Activated CD4-positive, CD25-positive, alpha-beta regulatory T cell treated with anti-CD3 and anti-CD28 coated beads, Interleukin-2, amount 50 U/mL, for 16 hours (primary cell): ENCODE data around the gene ERCC1.

ENCODE experiments used
- DNase-seq: peaks from one replicate; pipeline ENCODE4 v3.0.0-alpha.2; 2020; ENCODE audit warnings: low read depth, low spot score

Gene ERCC1

DNA sequence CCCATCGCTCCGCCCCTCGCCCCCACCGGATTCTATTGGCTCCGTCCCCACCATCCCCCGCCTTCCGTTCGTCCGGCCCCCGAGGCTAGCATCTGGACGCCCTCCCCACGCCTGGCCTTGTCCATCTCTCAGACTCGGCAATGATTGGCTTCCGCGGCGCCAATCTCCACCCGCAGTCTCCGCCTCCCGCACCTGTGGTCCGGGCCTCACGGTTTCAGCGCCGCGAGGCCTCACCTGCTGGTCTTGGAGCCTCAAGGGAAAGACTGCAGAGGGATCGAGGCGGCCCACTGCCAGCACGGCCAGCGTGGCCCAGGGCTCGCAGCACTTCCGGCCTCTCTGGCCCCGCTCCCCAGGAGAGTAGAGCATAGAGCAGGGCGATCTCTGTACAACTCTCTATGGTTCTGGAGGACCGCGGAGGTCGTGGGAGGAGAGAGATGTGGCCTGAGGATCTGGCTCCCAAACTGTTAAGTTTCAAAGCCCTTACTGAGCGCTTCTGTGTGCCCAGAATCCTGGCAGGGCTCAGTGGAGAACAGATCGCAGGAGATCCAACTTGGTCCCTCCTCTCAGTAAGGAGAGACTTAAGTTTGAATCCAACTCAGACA is at the start of gene ERCC1:
Gene ERCC1, minus strand, starts transcription at position 329 of the 602 bp plus-strand sequence. CDS start 543 bp downstream, outside the sequence.
- peak; percentile 53 for DNase-seq

DNA sequence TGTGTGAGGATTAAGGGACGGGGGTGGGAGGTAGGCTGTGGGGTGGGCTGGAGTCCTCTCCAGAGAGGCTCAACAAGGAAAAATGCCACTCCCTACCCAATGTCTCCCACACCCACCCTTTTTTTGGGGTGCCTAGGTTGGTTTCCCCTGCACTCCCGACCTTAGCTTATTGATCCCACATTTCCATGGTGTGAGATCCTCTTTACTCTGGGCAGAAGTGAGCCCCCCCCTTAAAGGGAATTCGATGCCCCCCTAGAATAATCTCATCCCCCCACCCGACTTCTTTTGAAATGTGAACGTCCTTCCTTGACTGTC is 49.6 kb upstream of the ERCC1 start:
- no peak for DNase-seq

DNA sequence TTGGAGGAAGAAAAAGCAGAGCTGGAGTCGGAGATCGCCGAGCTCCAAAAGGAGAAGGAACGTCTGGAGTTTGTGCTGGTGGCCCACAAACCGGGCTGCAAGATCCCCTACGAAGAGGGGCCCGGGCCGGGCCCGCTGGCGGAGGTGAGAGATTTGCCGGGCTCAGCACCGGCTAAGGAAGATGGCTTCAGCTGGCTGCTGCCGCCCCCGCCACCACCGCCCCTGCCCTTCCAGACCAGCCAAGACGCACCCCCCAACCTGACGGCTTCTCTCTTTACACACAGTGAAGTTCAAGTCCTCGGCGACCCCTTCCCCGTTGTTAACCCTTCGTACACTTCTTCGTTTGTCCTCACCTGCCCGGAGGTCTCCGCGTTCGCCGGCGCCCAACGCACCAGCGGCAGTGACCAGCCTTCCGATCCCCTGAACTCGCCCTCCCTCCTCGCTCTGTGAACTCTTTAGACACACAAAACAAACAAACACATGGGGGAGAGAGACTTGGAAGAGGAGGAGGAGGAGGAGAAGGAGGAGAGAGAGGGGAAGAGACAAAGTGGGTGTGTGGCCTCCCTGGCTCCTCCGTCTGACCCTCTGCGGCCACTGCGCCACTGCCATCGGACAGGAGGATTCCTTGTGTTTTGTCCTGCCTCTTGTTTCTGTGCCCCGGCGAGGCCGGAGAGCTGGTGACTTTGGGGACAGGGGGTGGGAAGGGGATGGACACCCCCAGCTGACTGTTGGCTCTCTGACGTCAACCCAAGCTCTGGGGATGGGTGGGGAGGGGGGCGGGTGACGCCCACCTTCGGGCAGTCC is 49.0 kb upstream of the ERCC1 start:
- peak; percentile 20 for DNase-seq

DNA sequence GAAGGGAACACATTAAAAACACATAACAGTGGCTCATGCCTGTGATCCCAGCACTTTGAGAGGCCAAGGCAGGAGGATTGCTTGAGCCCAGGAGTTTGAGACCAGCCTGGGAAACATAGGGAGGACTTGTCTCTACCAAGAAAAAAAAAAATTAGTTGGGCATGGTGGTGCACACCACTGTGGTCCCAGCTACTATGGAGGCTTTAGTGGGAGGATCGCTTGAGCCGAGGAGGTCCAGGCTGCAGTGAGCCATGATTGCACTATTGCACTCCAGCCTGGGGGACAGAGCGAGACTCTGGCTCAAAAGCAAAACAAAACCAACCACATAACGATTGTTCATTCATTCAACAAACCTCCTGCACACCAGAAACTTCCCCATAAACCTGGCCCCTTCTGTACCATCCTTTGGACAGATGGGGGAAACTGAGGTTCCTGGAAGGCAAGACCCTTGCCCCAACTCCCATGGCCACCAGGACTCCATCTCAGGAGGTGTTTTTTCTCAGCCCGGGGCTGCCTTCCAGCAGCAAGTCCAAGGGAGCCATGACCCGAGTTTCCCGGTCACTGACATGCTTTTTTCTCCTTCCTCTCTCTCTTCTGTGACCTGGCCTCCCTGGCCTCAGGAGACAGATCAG is 48.3 kb upstream of the ERCC1 start:
- DNase-seq: no peak

DNA sequence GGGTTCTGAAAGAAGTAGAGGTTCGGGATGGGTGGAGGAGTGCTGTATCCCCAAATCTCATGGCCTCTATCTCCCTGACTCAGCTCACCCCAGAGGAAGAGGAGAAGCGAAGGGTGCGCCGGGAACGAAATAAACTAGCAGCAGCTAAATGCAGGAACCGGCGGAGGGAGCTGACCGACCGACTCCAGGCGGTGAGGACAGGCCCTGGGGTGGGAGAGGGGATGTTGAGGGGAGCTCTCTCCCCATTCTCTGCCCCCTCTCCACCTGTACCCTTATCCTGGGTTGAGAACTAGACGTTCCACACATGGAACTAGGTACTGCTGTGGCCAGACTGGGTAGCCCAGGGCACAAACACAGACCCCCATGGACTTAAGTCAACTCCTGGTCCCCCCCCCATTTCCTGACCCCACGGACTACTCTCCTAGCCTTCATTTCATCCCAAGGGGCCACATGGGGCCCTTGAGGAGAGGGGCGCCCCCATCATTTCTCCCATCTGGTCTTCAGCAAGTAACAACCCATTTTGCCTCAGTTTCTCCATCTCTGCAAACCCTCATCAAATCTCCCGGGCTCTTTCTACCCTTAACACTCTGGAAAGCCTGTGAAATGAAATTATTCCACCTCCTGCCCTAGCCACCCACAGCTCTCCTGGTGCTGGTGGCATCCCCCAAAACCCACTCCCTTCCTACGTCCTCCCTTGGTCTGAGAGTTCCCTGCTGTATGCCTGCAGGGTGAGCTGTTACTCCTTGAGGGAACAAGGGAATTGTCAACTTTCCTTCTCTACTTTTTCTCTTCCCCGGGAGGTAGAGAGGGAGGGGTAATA is 47.6 kb upstream of the ERCC1 start:
- no peak for DNase-seq

DNA sequence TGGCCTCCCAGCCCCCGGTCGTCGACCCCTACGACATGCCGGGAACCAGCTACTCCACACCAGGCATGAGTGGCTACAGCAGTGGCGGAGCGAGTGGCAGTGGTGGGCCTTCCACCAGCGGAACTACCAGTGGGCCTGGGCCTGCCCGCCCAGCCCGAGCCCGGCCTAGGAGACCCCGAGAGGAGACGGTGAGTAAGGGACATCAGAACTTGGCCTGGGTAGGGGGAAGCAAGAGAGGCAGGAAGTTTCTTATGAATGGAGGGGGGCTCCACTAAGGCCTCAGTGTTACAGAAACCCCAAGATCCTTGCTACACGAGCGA is 47.0 kb upstream of the ERCC1 start:
- DNase-seq: no peak

DNA sequence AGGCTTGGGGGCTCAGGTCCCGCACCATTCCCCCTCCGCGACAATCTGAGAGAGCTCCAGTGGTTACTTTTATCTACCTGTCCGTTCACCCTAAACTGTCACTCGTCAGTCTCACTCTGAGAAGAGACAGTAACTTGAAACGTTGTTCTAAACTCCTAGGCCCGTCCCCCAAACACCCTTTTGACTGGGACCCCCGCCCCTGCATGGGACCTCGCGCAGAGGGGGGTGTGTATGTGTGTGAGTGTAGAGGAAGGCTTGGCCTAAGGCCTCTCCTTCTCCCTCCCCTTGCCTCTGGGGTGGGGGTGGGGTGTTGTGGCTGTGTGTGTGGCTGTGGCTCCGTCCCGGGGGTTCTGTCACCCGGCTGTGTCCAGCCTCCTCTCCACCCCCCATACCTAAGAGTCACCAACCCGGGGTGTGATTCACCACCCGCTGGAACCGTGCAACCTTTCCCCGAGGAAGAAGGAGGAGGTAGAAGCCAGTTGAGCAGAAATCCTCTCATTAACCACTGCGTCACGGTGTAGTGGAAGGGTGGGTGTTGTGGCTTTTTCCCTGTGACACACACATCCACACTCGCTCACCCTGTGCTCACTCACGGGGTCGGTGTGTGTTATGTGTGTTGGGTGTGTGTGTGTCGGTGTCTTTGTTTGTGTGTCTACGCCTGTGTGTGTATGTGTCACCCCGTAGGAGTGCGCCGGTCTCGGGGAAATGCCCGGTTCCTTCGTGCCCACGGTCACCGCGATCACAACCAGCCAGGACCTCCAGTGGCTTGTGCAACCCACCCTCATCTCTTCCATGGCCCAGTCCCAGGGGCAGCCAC is 46.4 kb upstream of the ERCC1 start:
- peak; percentile 30 for DNase-seq

DNA sequence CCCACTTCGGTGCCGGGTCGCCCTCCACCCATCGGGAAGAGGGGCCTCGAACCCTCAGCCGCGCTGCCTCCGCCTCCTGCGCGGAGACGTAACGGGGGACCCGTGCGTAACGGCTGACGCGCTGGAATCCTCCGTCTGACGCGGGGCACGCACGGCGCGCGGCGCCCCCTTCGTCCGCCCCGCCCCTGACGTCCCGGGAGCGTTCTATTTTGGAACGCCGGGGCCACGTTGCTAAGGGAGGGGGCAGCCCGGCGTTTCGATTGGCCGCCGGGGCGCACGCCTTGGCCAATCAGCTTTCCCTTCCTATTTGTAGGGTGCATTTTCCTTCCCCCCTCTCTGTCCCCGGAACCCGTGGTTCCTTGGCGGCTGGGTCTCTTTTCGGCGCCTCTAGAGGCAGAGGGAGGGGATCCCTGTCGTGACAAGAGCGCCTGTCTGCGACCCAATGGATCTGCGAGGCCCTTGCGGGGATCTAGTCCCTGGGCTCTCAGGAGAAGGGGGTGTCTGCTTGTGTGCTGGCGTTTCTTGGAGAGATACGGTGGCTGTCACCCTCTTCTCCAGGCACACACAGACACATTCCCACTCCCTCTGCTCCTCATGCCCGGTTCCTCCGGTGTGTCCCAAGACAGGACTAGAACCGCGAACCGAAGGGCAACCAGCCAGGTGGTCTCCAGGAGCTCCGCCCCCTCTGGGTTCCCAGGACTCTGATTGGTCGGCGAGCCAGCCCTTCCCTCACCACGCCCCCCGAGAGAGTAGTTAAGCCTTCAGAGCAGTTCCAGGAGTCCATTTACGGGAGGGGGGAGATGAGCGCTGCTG is 45.6 kb upstream of the ERCC1 start:
- peak; percentile 84 for DNase-seq

DNA sequence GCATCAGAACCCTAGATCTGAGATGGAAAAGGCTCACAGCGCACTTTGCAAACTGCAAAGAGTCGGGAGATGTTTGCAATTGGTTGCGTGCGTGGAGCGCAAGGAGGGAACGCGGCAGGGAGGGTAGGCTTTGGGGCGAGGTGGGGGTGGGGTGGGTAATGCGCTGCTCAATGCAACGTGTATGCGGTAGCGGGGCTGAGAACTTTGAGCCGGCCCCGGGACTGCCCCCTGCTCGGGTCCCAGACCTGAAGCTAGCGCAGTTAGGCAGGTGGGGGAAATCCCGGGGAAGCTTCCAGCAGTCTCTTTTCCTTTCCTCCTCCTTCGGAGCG is 45.0 kb upstream of the ERCC1 start:
- DNase-seq: no peak

DNA sequence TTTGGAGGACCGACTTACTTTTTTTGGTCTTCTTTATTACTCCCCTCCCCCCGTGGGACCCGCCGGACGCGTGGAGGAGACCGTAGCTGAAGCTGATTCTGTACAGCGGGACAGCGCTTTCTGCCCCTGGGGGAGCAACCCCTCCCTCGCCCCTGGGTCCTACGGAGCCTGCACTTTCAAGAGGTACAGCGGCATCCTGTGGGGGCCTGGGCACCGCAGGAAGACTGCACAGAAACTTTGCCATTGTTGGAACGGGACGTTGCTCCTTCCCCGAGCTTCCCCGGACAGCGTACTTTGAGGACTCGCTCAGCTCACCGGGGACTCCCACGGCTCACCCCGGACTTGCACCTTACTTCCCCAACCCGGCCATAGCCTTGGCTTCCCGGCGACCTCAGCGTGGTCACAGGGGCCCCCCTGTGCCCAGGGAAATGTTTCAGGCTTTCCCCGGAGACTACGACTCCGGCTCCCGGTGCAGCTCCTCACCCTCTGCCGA is 44.5 kb upstream of the ERCC1 start:
- no peak for DNase-seq

DNA sequence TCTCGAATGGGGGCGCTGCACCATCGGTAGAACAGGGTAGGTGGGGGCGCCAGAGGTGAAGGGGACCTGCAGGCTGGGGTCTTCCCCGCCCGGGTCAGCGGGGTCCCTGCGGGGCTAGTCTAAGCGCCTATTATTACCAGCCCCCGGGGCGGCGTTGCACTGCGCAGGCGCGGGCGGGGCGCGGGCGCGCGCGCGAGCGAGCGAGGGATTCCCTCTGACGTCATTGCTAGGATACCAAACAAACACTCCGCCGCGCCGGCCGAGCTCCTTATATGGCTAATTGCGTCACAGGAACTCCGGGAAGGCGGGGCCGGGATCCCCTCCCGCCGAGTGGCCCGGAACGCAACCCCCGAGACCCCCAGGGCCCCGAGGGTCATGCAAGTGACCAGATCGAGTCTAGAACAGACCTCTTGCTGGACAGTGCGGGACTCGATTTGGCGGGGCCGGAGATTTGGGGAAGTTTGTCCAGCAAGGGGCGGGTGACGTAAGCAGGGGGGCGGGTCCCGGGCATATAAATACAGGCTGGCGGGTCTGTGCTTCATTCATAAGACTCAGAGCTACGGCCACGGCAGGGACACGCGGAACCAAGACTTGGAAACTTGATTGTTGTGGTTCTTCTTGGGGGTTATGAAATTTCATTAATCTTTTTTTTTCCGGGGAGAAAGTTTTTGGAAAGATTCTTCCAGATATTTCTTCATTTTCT is 43.9 kb upstream of the ERCC1 start, which contains the start of gene FOSB:
Gene FOSB, plus strand, starts transcription at position 541 of the 703 bp plus-strand sequence. CDS start 591 bp downstream, outside the sequence.
- DNase-seq: peak; percentile 91

DNA sequence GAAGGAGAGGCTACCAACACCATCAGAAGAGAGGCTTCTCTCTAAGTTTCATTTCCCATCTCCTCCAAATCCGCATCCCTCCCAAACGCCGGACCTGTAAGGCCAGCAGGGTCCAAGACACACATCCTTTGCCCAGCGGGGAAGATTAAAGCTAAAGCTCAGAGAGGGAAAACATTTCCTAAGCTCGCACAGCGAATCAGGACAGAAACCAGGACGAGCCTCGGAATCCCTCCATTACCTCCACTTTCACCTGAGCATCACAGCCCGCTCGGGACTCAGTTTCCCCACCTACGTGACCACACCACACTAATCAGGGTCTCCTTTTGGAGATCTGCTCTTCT is 43.4 kb upstream of the ERCC1 start:
- DNase-seq: no peak

DNA sequence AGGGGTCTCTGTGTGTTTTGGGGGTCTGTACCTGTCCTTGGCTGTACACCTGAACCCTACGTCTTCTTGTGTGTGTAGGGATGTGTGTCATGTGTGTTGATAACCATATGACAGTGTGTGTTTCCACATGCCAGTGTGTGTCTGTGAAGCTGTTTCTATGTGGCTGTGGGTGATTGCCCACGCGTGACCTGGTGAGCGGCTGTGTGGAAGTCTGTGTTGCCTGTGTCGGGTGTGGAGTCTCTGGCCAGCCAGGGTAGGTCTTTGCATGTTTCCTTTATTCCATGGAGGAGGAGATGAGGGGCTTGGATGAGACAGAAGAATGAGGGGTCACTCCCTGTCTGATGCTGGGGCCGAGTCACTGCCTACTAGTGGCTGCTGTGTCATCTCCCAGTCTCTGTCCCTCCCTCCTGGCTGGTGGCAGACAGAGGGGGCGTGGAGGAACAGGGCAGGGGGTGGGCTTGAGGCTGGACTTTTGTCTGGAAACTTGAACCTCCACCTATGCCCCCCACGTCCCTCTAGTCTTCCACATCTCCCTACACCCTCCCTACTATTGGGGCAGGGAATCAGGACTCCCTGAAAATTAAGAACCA is 41.2 kb upstream of the ERCC1 start:
- DNase-seq: no peak

DNA sequence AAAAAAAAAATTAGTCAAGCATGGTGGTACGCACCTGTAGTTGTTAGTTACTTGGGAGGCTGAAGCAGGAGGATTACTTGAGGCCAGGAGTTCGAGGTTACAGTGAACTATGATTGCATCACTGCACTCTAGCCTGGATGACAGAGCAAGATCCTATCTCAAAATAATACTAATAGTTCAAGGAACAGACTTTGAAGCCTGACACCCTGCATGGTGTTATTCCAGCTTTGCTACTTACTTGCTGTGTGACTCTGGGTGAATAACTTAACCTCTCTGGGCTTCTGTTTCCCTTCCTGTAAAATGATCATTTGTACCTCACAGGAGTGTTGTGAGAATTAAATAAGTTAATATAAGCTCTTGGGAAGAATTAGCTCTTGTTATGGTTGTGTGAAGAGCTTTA is 40.6 kb upstream of the ERCC1 start:
- DNase-seq: no peak

DNA sequence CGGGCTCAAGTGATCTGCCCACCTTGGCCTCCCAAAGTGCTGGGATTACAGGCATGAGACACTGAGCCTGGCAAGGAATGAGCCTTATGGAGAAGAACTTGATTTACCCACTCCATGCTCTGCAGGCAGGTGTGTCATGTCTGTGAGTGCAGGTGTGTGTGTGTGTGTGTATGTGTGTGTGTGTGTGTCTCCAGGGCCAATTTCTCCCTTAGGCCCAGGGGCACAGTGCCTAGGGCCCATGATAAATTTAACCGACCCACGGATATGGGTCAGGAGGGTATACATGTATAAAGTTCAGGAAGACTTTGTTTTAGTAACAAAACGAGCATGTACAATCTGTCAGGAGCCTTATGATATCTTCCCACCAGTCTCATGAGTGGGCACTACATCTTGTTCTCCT is 39.5 kb upstream of the ERCC1 start:
- DNase-seq: no peak

DNA sequence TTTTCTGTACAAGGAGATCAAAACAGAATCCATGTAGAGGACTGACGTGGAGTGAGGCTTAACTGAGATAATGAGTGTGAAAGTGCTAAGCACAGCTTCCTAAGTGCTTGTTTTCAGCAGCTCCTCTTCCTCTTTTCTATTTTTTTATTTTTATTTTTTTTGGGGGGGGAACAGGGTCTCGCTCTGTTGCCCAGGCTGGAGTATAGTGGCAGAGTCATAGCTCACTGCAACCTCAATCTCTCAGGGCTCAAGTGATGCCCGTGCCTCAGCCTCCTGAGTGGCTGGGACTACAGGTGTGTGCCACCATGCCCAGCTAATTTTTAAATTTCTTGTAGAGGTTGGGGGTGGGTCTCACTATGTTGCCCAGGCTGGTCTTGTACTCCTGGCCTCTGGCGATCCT is 38.5 kb upstream of the ERCC1 start:
- DNase-seq: no peak

DNA sequence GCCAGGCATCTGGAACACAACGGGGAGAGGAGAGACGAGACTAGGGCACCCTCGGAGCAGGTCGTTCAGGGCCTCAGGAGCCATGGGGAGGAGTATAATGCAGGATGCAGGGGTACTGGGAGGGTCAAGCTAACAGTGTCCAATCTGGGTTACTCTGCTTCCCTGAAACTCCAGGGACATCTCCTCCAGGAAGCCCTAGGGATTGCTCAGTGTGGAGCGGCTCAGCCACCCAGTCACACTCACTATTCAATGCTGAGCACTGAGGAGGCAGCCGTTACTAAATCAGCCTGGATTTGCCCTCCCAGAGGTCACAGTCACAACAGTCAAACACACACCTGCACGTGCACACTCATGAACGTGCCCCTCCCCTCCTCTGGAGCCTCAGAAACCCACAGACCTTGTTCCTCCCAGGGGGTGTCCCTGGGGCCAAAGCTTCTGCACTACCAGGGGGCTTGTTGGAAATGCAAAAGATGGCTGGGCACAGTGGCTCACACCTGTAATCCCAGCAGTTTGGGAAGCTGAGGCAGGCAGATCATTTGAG is 37.2 kb upstream of the ERCC1 start:
- no peak for DNase-seq

DNA sequence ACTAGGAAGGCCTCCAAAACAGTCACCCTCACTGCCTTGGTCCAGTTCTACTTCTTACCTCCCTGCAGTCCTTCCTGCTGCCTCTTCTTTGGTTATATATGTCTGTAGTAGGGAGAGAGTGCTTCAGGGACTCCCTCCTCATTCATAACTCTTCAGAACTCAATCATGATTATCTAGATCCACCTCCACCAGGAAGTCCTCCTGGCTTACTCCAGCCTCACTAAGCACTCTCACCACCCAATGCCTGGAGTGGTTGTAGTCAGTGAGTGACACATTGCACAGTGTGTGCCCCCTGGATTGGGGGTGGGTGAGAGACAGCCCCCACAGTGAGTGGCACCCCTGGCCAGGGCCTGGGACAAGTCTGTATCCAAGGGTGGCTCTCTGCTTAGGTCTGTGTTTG is 34.1 kb upstream of the ERCC1 start:
- no peak for DNase-seq

DNA sequence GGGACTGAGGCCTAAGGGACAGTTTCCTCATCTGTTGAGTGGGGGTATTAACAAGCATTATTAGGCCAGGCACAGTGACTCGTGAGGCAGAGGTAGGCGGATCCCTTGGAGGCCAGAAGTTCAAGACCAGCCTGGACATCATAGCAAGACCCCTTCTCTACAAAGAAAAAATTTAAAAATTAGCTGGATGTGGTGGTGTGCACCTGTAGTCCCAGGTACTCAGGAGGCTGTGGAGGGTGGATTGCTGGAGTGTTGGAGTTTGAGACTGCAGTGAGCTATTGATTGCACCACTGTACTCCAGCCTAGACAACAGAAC is 32.7 kb upstream of the ERCC1 start:
- no peak for DNase-seq
